NB4 (cell line): ENCODE measurements around the gene SPSB4.

ENCODE experiments used
- MYC ChIP-seq: IDR thresholded peaks from 2 replicates; pipeline ENCODE4 v1.6.1; 2011; ENCODE audit warnings: low read depth, low read length
- POLR2A ChIP-seq: IDR thresholded peaks from 2 replicates; pipeline ENCODE4 v1.6.1; 2011; ENCODE audit warnings: mild to moderate bottlenecking; ENCODE audit not compliant: insufficient read length; ENCODE audit errors: extremely low read depth
- TF ChIP-seq, protein P1 (sequence below): IDR thresholded peaks from one replicate; pipeline ENCODE4 v1.5.1; 2012; ENCODE audit warnings: low read depth, low read length
- TF ChIP-seq, protein P2 (sequence below): IDR thresholded peaks from 2 replicates; pipeline ENCODE4 v1.6.1; 2011; ENCODE audit warnings: low read depth, low read length

DNA sequence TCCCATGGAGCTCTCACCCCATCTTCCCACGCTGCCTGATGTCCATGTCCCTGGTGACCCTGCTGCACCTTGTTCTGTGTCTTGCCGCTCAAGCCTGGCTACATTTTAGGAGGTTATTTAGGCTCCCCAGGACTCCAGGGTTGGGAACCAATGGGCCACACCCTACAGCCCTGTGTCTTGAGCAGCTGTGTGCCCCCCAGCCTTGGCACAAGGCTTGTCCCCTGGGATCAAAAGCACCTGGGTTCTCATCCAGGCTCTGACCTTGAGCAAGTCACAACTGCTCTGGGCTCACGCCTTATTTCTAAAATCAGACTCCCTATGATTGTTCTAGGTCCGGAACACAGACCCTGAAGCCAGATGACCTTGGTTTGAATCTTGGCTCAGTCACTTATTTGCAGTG is 14.1 kb downstream of the SPSB4 start:
- TF ChIP-seq, protein P1, sequence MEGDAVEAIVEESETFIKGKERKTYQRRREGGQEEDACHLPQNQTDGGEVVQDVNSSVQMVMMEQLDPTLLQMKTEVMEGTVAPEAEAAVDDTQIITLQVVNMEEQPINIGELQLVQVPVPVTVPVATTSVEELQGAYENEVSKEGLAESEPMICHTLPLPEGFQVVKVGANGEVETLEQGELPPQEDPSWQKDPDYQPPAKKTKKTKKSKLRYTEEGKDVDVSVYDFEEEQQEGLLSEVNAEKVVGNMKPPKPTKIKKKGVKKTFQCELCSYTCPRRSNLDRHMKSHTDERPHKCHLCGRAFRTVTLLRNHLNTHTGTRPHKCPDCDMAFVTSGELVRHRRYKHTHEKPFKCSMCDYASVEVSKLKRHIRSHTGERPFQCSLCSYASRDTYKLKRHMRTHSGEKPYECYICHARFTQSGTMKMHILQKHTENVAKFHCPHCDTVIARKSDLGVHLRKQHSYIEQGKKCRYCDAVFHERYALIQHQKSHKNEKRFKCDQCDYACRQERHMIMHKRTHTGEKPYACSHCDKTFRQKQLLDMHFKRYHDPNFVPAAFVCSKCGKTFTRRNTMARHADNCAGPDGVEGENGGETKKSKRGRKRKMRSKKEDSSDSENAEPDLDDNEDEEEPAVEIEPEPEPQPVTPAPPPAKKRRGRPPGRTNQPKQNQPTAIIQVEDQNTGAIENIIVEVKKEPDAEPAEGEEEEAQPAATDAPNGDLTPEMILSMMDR: no peak
- TF ChIP-seq POLR2A (no peak), MYC (no peak)
- TF ChIP-seq, protein P2, sequence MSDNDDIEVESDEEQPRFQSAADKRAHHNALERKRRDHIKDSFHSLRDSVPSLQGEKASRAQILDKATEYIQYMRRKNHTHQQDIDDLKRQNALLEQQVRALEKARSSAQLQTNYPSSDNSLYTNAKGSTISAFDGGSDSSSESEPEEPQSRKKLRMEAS: no peak
